ENCODE results near the gene ALDH1L1.

DNA sequence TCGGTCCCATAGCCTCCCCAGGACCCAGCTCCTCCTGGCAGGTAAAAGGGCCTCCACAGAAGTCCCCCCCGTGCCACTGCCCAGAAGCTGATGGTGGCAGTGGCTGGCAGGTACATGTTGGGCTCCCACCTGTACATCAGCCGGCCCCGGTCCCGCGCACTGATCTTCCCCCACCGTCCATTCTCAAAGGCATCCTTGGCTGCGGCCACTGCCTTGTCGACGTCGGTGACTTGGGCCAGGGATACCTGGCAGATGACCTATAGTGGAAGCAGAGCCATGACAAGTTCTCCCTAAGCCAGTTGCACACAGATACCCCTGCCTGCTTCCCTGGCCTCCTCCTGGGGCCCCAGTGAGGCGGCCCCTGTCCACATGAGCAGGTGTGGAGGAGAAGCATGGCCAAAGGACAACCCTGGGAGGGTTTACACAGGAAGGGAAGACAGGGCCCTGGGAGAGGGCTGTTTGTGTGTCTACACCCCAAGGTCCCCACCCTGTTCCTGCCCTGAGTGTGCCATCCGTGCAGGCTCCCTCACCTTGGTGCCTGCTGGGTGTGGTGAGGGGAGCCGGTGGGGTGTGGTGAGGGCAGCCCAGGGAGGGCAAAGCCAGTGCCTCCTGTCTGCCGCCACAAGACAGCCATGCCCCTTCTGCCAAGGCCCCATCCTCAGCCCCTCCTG lies 44.8 kb downstream of the ALDH1L1 start:
- TF ChIP-seq YY1 (IDR thresholded peaks at IDR 0.05; ENCODE audit: low read depth, low read length) (no peak), POLR2AphosphoS5 (IDR thresholded peaks at IDR 0.05; ENCODE audit: low read depth, low read length) (no peak), RAD21 (IDR thresholded peaks at IDR 0.05 in 1 of 2, conservative IDR thresholded peaks at IDR 0.05 in 1 of 2; ENCODE audit: low read depth in 2 of 2, low read length in 2 of 2) (no peak)
